HG02588 (cell line): ENCODE measurements around the gene ST3GAL3.
"Not testable (repeated sequence)": the region's sequence is repeated elsewhere in the genome, so short reads cannot be mapped to it uniquely, and the experiment has no call there.

Experiments
- ATAC-seq: cut with Tn5 transposase; IDR thresholded peaks from one replicate; pipeline ENCODE4 v1.9.1; 2021; ENCODE audit warnings: mild to moderate bottlenecking, moderate library complexity; ENCODE audit not compliant: unreplicated experiment

The ST3GAL3 gene

DNA sequence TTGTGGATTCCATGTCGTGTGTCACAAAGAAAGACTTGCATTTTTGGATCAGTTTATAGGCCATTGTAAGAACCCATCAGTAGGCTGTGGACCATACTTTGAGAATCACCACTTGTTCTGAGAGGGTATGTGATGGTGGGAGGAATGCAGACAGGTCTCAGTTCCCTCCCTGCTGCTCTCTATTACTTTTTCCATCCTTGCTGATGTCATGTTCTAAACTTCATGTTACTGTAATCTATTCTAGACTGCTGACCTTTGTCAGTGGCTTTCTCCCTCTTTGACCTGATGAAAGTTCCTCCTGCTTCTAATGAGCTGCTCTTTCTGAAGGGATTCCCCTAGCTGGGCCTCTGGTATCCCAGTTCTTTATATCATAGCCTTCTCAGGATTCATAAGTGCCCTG is 46.1 kb downstream of the ST3GAL3 start:
- ATAC-seq, result no peak

DNA sequence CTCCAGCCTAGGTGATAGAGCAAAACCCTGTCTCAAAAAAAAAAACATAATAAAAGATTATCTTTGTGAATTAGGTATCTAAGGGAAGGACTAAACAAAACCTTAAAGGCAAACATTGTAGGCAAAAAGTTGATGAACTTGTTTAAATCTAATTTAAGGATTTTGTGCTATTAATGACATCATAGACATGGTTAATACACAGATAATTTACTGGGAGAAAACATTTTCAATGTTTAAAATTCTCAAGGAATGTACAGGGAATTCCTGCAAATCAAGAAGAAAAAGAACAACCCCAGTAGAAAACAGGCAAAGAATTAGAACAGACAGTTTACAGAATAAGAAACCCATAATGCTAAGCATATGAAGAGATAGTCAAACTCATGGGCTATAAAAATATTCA is 47.6 kb downstream of the ST3GAL3 start:
- ATAC-seq, result no peak

DNA sequence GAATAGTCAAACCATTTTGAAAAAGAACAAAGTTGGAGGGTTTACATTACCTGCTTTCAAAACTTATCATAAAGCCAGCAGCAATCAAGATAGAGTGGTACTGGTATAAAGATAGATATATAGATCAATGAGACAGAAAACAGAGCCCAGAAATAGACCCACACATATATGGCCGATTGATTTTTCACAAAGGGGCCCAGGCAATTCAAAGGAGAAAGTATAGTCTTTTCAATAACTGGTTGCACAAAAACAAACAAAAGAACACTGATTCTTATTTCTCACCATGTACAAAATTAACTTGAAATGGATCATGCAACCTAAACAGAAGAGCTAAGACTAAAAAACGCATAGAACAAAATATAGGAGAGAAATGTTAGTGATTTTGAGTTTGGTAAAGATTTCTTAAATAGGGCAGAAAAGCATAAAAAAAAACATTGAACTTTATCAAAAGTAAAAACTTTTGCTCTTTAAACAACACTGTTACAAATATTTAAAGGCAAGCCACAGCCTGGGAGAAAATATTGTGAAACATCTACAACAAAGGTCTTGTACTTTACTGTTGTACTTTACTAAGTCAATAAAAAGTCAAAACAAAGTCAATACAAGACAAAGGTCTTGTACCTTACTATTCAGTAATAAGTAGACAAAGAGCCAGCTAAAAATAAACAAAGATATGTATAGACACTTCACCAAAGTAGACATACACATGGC is 50.2 kb downstream of the ST3GAL3 start:
- no peak for ATAC-seq

DNA sequence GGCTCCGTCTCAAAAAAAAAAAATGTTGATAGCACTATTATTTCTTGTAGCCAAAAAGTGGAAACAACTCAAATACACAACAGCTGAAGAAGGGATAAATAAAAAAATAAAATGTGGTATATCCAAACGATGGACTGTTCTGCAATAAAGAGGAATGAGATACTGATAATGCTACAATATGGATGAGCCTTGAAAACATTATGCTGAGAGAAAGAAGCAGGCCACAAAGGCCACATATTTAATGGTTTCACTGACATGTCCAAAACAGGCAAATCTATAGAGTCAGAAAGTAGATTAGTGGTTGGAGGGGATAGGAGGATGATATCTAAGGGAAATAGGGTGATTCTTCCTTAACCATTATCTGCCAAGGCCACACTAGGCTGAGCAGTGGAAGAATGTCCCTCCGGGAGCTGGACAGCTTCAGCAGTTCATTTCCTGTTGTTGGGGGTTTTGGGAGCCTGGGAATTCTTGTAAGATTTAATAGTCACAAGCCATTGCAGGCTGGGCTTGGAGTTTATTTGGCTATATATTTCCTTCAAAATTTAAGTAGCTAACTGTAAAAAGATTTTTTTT is 53.5 kb downstream of the ST3GAL3 start:
- no peak for ATAC-seq

DNA sequence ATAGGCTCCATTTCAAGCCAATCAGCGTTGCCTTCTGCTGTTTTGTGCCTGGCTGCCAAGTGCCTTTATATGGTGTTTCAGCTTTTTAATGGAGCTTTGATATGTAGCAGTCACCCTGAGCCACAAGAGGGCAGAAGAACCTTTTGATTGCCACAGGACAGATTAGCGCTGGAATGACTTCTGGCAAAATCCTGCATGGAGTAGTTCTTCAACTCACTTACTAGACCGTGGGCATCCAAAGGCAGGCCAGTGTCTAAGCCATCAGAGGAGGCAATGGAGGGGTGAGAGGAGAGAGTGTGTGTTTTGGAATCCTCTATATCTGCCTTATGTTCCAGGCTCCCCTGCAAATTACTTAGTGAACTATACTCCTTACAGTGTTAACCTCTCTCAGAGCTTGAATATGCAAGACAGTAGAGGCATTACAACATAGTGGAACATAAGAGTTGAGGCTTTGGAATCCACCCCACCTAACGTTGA is 56.2 kb downstream of the ST3GAL3 start:
- no peak for ATAC-seq

DNA sequence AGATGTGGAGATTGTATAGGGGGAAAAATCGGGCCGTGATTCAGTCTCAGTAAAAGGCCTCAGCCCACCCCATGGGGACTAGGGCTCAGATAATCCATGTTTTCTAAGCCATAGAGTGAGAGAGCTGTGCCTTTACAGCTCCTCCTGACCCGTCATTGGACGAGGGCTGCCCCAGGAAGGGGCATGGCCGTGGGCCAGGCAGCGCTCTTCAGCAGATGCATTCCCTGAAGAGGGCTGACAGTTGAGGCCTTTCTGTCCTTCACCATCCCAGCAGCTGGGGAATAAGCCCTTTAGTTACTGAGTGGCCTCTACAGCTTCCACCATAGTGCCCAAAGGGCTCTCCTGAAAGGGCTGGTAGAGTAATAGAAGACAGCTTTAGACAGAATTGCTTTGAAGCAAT is 57.2 kb downstream of the ST3GAL3 start:
- no peak for ATAC-seq

DNA sequence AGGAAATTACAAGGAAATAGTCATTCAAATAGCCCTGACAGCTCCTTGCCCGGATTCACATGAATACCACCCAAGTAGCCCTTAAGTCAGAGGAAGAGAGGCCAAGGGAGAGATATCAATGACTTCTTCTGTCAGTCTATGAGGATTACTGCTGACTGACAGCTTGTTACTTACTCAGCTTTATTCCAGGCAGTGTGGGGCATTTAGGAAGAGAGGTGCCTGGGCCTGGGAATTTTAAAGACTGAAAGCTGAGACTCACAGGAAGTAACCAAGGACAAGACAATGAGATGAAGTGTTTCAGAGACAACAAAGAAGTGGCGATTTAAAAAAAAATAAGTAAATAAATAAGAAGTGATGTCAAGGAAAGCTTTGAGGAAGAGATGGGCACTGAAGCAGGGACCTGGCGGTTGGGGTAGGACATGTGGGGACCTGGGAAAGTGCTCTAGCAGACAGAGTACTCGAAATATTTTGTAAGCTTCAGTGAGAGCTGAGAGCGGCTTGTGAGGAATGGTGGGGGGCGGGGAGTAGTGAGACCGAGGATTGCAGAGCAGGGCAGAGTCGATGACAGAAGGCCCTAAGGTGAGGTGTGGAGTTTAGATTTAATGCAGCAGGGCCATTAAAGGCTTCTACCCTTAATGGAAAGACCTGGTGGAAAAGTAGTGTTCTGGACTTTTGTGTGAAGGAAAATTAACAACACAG is 58.9 kb downstream of the ST3GAL3 start:
- no peak for ATAC-seq

DNA sequence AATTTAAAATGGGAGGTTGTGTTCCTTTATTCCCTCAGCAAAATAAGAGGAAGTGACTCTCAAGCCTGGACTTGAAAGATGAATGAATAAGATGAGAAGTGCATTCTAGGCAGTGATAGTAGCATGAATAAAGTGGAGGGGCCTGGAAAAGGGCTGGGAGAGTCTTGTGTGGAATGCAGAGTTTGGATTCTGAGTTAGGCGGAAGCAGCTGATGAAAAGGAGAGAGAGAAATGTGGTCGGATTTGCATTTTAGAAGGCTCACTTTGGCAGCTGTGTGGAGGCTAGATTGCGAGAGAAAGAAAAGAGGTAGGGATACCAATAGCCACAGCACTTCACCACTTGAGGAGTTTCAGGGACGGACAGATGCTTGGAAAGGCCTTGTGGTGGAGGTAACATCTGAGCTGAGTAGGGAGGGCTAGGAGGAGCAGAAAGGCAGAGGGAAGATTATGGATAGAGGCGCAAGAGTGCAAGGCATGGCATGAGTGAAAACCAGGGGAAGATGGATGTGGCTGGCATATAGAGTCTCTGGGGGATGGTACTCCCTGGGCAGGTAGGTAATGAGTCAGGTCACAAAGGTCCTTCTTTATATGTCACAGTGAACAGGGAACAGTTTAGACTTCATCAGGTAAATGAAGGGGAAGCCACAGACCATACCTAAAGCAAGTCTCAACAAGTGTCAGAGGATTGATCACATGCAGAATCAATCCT is 59.6 kb downstream of the ST3GAL3 start:
- ATAC-seq, result no peak

DNA sequence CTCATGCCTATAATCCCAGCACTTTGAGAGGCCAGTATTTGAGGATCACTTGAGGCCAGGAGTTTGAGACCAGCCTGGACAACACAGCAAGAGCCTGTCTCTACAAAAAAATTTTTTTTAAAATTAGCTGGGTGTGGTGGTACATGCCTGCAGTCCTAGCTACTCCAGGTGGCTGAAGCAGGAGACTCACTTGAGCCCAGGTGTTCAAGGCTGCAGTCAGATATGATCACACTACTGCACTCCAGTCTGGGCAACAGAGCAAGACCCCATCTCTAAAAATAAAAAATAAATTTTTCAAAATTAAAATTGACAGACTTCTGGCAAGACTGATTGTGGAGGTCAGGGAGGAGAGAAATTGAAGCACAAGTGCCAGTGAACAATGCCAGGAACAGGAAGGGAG is 60.8 kb downstream of the ST3GAL3 start:
- no peak for ATAC-seq

DNA sequence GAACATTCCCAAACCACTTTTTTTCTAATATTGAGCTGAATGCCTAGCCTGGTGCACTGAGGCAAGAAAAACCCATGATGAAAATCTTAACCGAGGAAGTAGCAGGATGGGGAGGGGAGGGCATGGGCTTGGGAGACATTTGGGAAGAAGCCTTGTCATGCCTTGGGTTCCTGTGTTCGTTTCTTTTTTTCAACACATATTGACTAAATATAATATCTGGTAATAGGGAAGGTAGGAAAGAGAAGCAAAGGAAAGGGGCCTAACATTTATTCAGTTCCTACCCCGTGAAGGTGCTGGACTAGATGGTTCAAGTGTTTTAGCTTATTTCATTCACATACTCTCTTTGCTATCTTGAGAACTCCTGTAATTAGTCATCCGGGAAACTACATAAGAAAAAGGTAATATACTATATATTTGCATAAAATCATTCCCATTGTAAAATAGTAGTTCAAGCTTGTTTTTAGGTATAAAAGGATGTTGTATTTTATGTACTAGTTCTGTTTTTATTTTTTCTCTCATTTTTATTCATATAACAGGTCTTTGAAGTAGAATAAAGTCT is 62.1 kb downstream of the ST3GAL3 start:
- no peak for ATAC-seq

DNA sequence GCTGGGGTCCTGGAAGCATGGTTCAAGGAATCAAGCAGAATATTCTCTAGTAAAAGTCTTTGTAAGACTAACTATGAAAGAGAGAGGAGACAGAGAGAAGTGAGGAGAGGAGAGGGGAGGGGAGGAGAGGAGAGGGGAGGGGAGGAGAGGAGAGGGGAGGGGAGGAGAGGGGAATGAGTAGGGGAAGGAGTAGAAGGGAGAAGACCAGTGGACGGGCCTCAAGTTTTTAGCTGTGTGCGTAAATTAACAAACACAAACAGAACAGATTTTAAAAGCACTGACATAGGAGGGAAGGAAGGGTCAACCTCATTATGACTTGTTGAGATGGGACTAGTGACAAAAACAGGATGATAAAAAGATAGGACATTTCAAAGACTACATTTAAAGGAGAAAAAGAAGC is 62.8 kb downstream of the ST3GAL3 start:
- ATAC-seq, result no peak

DNA sequence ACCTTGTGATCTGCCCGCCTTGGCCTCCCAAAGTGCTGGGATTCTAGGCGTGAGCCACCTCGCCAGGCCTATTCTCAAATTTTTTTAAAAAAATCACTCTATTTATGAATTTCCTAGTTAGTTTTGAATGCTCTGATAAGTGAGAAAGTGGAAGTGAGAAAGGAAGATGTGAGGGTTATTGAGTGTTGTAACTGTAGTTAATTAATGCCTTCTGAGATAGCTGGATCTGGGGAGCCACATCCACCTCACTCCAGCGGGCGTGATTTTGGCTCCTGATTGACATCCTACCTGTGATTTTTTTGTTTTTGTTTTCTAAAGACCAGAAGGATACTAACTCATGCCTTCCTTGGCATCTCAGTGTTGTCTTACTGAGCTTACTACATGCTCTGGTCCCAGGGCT is 65.6 kb downstream of the ST3GAL3 start:
- no peak for ATAC-seq

DNA sequence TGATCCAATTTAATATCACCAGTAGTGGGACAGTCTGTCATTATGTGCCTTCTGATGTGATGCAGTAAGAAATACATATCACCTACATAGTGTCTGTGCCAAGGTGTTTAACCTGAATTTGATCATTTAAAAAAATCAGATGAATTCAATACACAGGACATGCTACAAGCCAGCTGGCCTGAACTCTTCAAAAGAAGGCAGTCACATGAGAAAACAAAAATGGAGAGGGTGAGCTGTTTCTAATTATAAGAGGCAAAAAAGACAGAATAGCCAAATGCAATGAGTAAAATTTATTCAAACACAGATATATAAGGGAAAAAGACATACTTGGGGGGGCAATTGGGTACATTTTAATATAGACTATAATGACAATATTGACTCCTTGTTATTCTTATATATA is 66.5 kb downstream of the ST3GAL3 start:
- ATAC-seq, result no peak

DNA sequence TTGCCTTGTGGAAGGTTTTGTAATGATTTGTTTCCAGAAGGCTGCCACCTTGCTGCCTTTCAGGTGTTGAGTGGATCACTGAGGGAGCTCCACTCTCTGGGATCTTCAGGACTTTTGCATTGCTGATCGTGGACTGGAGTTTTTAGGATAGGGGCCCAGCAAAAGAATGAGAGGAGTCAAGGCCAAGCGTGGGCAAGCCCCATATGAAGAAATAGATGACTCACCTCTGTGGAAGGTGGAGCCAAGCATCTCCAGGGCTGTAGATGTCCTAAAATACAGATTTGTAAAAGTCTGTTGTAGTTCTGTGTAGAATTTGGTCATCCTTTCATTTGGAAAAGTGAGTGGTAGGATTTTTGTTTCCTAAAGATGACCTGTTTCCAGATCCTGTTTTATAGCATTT is 67.0 kb downstream of the ST3GAL3 start:
- ATAC-seq, result no peak

DNA sequence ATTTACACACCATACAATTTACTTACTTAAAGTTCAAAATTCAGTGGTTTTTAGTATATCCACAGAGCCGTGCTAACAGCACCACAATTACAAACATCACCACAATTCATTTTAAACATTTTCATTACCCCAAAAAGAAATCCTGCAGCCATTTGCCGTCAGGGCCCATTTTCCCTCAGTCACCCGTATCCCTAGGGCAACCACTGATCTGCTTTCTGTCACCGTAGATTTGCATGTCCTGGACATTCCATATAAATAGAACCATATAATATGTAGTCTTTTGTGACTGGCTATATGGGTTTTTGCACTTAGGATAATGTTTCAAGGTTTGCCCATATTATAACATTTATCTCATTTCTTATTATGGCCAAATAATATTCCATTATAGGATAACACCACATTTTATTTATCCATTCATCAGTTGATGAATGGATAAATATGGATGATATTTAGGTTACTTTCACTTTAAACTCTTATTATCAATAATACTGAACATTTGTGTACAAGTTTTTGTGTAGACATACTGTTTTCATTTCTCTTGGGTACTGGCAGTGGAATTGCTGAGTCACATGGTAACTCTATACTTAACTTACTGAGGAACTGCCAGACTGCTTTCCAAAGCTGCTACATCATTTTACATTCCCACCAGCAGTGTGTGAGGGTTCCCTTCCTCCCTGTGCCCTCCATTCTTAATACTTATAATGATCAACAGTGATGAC is 68.9 kb downstream of the ST3GAL3 start:
- no peak for ATAC-seq

DNA sequence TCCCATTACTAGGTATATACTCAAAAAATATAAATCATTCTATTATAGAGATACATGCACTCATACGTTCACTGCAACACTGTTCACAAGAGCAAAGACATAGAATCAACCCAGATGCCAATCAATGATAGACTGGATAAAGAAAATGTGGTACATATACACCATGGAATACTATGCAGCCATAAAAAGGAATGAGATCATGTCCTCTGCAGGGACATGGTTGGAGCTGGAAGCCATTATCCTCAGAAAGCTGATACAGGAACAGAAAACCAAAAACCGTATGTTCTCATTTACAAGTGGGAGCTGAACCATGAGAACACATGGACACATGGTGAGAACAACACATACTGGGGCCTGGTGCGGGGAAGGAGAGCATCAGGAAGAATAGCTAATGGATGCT is 70.6 kb downstream of the ST3GAL3 start:
- ATAC-seq, result not testable (repeated sequence)

DNA sequence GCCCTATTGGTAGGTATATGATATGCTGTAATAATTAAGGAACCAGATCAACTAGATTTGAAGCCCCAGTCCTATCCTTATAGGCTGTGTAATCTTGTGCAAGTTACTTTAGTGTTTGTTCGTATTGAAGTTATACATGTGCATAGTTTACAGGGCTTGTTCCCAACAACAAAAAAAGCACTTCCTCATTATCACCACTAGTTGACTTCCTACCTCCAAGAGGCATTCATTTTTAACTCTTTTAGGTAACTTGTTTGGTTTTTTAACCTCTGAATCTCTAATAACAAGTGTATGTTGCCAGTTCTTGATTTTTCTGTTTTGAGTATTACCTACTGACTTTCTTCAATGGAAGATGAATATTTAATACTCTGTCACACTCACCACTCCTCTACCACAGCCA is 71.9 kb downstream of the ST3GAL3 start:
- ATAC-seq, result no peak

DNA sequence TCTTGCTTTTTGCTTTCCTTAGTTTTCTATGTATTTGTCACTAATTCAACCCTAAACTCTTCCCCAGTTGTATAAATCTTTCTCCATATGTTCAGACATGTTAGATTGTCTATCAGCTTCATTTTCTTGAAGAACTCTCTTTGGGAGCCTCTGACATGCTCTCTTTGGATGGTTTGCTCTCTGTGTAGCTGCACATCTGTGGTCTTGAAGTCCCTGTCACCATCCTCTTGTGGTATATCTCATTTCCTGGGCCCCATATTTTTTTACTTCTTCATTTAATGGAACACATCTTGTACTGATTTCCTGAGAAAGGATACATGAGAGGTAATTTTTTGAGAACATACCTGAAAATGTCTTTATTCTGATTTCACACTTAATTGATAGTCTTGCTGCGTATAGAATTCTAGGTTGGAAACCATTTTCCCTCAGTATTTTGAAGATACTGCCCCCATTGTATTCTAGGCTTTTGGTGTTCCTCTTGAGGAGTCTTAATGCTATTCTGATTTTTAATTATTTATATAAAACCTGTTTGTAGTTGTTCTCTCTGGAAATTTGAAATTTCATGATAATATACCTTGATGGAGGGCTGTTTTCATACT is 72.6 kb downstream of the ST3GAL3 start:
- ATAC-seq, result no peak

DNA sequence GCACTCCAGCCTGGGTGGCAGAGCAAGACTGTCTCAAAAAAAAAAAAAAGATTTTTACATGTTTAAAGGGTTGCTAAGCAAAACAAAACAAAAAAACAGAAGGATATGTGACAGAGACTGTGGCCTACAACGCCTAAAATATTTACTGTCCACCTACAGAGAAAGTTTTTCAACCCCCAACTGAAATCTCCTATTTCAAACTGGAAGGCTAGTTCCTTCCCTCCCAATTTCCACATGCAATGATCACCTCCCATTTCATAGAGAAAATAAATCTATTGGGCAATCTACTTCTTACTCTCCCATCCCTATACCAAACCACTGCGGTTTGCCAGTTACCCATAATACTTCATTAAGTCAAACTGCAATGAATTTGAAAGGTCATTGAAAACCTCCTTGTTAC is 74.2 kb downstream of the ST3GAL3 start:
- no peak for ATAC-seq

DNA sequence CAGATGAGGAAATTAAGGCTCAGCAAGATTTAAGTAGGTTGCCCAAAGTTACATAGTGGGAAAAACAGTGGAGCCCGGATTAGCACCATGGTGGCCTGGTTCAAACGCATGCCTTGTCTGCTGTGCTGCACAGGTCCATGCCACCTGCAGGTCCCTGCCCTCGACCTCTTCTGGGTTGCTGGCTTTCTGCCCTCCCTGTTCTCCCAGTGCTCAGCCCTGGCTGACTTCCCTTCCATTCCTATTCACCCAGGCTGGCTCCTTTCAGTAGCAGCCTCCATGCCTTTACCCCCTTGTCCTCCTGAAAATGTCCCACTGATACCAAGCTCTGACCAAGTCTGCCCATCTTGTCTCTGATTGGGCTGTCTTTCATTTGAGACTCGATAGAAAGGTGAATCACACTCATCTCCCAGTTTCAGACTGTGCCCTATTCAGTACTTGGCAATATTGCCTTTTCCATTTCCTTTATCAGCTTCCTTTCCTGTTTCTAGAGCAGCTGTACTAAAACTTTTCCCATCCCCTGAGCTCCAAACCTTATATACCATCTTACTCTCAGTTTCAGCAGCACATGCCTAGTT is 75.8 kb downstream of the ST3GAL3 start:
- no peak for ATAC-seq
